Endometrial microvascular endothelial cells (primary cell): ENCODE results near the gene BDNF. TPM values are rescaled to one million over a fixed set of nuclear protein-coding genes. Genes with fewer than 3 reads are reported as not detected.
"Not testable (repeated sequence)": the region's sequence is repeated elsewhere in the genome, so short reads cannot be mapped to it uniquely, and the experiment has no call there.

ENCODE experiments used
- in situ Hi-C: cut with HindIII; loops from 2 replicates; pipeline ENCODE4 v1.10.0; 2017; ENCODE audit warnings: low sequenced_read_pairs, low pct_unique_long_range_greater_than_20kb; ENCODE audit errors: inconsistent ontology term
- total RNA-seq: library from RNA; depleted of rRNA; stranded (reverse); fragments of >200 nt; gene quantifications from one replicate; pipeline ENCODE4 v1.2.3, GENCODE V29; 2015; ENCODE audit errors: inconsistent ontology term

BDNF gene
- total RNA-seq, 1 donor from 2014 or later, result 6.1 TPM

- in situ Hi-C loops, result no loop called here
These were observed 57.3 kb downstream of the BDNF start for GRCh38 chr11:27642954-27643353.

GRCh38 chr11:27640954-27641353 is 59.3 kb downstream of the BDNF start:
- in situ Hi-C loops, result no loop called here

DNA sequence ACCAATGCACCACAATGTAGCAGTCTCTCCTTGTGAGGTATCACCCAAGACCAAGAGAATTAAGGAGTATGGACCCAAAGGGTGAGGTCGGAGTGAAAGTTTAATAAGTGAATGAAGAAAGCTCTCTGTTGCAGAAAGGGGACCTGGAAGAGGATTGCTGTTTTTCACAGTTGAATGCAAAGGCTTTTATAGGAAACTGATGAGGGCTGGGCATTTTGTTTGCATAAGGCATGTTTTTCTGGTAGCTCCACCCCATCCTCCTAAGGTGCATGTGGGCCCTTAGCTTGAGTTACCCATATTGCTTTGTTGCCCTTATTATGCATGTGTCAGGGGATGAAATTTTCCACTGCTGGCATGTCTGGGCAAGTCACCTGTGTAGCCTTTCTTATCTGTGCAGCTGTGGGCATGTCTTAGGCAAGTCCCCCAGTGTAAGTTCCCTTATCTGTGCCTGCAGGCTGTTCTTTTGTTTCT is 64.7 kb downstream of the BDNF start:
- in situ Hi-C loops, result no loop called here

GRCh38 chr11:27634776-27635175 is 65.5 kb downstream of the BDNF start:
- in situ Hi-C loops, result not testable (repeated sequence)

DNA sequence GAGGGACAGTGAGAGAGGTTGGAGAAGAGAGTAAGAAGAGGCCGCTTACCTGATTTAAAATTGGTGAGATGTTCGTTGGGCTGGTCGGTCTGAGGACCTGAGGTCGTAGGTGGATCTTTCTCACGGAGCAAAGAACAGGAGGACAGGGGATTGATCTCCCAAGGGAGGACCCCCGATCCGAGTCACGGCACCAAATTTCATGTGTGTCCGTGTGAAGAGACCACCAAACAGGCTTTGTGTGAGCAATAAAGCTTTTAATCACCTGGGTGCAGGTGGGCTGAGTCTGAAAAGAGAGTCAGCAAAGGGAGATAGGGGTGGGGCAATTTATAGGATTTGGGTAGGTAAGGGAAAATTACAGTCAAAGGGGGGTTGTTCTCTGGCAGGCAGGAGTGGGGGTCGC is 66.0 kb downstream of the BDNF start:
- in situ Hi-C loops, result not testable (repeated sequence)

DNA sequence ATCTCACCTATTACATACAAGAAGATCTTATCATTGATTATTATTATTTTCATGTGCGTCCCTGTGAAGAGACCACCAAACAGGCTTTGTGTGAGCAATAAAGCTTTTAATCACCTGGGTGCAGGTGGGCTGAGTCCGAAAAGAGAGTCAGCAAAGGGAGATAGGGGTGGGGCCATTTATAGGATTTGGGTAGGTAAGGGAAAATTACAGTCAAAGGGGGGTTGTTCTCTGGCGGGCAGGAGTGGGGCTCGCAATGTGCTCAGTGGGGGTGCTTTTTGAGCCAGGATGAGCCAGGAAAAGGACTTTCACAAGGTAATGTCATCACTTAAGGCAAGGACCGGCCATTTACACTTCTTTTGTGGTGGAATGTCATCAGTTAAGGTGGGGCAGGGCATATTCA is 71.2 kb downstream of the BDNF start:
- in situ Hi-C loops, result not testable (repeated sequence)

DNA sequence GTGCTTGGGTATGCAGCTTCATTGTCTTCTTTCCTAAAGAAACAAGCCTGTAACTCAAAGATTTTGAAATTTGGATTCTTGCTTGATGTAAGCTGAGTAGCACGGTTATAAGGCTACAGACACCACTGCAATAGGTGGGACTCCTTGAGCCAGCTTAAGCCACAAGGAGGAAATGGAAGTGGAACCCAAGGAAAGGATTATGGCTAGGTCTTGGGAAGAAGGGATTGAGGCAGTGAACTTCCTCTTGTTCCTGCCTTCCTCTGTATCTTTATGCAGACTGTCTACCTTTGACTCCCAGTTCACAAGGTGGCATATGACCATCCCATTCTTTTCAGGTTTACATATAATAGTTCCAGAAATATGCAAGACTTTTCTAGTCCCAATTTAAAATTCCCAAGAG is 72.3 kb downstream of the BDNF start:
- in situ Hi-C loops, result no loop called here

DNA sequence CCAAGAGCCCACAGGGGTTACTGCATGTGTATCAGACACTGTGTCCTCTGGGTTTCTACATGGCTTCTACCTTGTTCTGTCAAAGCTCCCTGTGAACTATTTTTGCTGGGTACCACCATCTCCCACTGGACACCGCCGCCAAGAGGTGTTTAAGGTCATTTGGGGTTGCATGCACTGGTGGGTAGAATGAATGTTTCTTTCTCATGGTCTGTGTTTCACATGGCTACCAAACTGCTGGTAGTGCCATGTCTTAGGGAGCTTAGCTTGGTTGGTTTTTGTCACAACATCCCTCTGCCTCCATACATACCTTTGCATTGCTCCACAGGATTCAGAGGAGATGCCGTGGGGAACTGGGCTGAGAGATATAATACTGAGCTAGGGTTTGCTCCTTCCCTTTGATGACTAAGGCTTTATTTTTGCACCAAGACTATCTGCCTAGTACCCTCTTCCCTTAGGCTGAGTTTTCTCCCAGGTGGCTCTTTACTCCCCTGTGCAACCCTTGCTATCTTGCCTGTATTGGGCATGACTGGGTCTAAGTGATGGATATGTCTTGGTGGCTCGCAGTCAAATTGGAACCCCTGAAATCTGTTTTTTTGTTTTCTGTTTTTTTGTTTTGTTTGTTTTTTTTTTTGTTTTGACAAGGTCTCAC is 73.2 kb downstream of the BDNF start:
- in situ Hi-C loops, result no loop called here

DNA sequence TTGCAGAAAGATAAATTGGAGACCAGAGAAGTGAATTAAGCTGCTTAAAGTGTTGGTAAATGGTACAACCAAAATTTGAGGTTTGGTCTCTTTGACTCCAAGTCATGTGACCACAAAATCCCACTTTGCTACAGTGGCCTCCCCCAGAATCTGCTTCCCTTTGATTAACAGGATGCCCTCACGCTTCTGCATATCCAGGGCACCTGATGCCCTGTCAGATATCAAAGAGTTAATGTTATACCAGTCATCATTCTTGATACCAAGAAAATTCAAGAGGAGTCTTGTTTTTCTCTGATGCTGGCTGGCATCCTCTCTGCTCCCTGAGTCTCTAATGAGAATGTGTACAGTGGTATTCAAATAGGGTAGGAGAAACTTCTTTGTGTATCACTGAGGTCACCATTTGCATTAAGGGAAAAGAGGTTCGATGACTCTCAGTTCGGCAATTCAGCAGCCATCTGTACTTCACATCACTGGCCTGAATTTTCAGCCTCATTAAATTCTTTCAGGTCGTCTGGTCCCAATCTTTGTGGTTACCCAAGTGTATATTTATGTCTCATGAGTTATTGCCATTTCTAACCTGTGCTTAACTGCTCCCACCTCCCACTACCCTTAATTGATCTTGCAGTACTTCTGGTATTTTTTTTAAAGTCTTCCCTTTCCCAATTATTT is 73.9 kb downstream of the BDNF start:
- in situ Hi-C loops, result no loop called here

DNA sequence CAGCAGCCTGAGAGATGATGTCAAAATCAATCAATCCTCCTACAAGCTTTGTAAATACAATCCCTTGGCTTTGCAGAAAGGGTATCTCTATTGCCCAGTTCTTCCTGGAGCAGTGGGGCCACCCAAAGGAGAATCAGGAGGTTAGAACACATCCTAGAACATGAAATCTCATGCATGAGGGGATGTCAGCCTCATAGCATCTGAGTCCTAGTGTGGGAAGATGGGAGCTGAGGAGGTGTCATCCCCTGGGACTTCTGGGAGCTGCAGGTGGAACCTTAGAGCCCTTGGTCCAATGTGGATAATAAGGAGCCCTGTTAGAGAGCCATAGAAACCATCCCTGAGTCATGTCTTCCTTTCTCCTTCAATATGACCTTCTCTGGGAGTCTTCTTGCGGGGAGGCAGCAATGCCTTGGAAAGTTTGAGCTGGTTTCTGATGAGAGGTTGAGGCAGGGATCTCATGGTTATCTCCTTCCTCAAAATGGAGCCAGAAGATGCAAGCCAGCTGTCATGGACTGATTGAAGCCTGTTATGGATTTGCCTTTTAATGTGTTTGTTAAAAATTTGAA is 74.8 kb downstream of the BDNF start:
- in situ Hi-C loops, result no loop called here

- in situ Hi-C loops, result no loop called here
These were observed 76.2 kb downstream of the BDNF start for GRCh38 chr11:27623945-27624523.

DNA sequence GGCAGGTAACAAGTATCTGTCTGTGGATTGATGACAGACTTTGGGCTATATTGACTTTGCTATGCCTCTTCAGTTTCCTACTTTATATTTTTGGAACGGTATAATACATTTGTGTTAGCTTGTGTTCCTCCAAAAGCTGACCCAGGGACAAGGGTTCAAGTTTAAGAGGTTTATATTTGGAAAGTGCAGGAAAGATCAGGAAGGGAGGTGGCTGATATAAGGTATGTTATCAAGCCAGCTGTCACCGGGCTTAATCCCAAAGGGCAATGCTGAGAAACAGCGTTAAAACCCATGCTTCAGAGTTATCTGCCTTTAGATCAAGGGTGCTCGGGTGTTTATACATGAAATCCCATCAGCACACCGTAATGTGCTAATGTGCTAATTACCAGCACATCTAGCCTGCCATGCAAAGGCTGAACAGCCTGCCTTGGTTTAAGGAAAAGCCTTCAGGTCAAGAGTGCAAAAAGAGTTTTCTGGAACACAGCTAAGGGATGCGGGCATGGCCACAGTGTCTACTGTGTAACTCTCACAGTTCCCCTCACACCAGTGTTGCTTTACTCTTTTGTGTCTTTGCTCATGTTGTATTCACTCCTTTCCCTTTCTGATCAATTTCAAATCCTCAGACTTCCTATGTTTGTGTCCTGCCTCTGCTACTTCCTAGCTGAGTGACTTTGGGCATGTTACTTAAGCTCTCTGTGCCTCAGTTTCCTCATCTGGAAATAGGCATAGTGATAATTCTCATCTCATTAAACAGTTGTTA is 77.5 kb downstream of the BDNF start:
- in situ Hi-C loops, result no loop called here

DNA sequence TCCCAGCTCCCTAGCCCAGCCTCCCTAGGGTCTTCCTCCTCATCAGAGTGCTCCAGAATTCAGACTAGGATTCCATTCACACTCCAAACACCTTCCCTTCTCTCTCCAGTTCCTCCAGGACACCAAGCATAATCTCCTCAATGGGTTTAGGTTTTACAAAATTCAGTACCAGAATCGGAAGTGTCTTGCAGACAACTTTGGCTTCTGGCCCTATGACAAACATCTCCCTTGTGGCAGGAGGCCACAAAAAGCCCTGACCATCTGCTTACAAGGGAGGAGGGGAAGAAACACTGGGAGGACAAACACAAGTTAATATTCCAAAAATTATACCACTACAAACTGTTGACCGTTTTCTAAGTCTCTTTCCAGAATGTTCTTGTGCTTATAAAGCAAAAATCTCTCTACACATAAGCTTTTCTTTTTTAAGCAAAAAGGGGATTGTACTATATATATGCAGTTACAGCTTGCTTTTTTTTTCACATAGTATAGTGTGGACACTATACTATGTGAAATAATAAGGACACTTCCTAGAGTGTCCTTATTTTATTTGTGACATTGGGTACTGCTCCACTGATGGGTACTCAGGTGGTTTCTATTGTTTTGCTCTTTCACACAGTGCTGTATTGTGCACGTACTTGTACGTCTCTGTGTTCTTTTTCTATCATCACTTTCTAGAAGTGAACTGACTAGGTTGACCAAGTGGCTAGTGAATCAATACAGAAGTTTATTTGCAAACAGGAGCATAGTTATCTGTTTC is 78.7 kb downstream of the BDNF start:
- in situ Hi-C loops, result no loop called here

DNA sequence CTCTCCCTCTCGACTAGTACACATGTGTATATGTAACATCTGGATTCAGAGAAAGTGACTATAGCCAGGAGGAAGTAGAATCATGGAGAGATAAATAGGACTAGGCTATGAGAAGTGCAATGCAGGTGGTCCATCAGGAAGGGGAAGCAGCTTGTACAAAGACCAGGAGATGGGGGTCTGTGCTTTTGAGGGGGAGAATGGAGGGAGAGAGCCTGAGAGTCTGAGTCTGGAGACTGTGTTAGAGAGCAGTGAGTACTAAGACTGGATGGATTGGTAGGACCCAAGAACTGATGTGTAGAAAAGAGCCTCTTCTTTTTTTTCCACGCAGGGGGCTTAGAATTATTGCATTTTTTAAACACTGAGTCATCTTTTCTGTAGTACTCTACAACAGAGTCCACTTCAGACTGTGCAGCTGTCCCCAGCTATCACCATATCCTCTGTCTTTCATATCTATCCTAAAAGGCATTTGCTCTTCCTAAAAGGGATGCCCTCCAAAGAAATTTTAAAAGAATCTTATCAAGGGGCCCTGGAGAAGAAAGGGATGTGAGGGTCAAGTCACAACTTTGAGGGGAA is 80.4 kb downstream of the BDNF start:
- in situ Hi-C loops, result no loop called here

DNA sequence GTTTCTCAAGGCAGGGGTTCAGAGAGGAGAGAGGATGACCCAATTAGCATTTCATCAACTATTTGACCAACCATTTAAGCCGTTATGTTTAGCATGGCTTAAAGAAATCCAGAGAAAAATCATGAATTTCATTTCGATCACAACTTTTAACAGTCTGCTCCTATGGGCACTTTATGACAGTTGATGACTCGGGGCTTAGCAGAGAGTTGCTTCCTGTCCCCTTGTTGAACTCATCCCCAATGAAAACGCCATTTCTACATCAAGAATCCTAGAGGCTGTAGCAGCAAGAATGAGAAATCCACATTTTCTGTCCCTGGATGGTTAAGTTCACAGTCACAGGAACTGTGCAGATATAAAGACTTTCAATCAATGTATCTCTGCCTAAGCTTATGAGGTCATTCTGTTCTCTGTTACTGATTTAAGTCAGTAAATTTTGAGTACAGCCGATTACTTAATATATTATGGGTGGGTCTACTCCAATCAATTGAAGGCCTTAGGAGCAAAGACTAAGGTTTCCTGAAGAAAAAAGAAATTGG is 81.1 kb downstream of the BDNF start:
- in situ Hi-C loops, result no loop called here

GRCh38 chr11:27618281-27618915 is 81.9 kb downstream of the BDNF start:
- in situ Hi-C loops, result no loop called here

- in situ Hi-C loops, result no loop called here
These were observed 83.5 kb downstream of the BDNF start for GRCh38 chr11:27616711-27617110.

- in situ Hi-C loops, result no loop called here
These were observed 84.4 kb downstream of the BDNF start for GRCh38 chr11:27615833-27616232.
